Measurements from ENCODE around the gene ITPK1.
A peak's percentile ranks its signal among the peaks of the same experiment; 100 is the strongest.
"Not testable (repeated sequence)": the region's sequence is repeated elsewhere in the genome, so short reads cannot be mapped to it uniquely, and the experiment has no call there.

Gene ITPK1

GRCh38 chr14:93082576-93083001 is 33.1 kb downstream of the ITPK1 start:
- DNase-seq: no peak

GRCh38 chr14:93081876-93082570 is 33.7 kb downstream of the ITPK1 start:
- peak; percentile 8 for DNase-seq

GRCh38 chr14:93079865-93080403 is 35.8 kb downstream of the ITPK1 start:
- no peak for DNase-seq

- DNase-seq: no peak
Measured at GRCh38 chr14:93079321-93079720, 36.4 kb downstream of the ITPK1 start.

- no peak for DNase-seq
Measured at GRCh38 chr14:93078870-93079269, 36.9 kb downstream of the ITPK1 start.

GRCh38 chr14:93076755-93077154 is 39.0 kb downstream of the ITPK1 start:
- DNase-seq: no peak

- no peak for DNase-seq
Measured at GRCh38 chr14:93075891-93076290, 39.8 kb downstream of the ITPK1 start.

GRCh38 chr14:93073910-93074769 is 41.6 kb downstream of the ITPK1 start:
- DNase-seq: no peak

GRCh38 chr14:93073358-93073707 is 42.4 kb downstream of the ITPK1 start:
- no peak for DNase-seq

GRCh38 chr14:93072659-93073357 is 42.9 kb downstream of the ITPK1 start:
- DNase-seq: no peak

GRCh38 chr14:93068711-93069110 is 47.0 kb downstream of the ITPK1 start:
- no peak for DNase-seq

GRCh38 chr14:93067088-93067487 is 48.6 kb downstream of the ITPK1 start:
- DNase-seq: no peak

- DNase-seq: no peak
Measured at GRCh38 chr14:93065272-93065730, 50.4 kb downstream of the ITPK1 start.

GRCh38 chr14:93064411-93065271 is 51.1 kb downstream of the ITPK1 start:
- DNase-seq: no peak

- no peak for DNase-seq
Measured at GRCh38 chr14:93063393-93063792, 52.3 kb downstream of the ITPK1 start.

- no peak for DNase-seq
Measured at GRCh38 chr14:93062890-93063289, 52.8 kb downstream of the ITPK1 start.

GRCh38 chr14:93062013-93062412 is 53.7 kb downstream of the ITPK1 start:
- DNase-seq: not testable (repeated sequence)

- DNase-seq: no peak
Measured at GRCh38 chr14:93061380-93062012, 54.2 kb downstream of the ITPK1 start.

GRCh38 chr14:93060841-93061240 is 54.9 kb downstream of the ITPK1 start:
- DNase-seq: no peak

- no peak for DNase-seq
Measured at GRCh38 chr14:93059917-93060545, 55.7 kb downstream of the ITPK1 start.

GRCh38 chr14:93059260-93059659 is 56.5 kb downstream of the ITPK1 start:
- no peak for DNase-seq
